ENCODE results near the gene MAP1LC3C.
"Not testable (repeated sequence)": the region's sequence is repeated elsewhere in the genome, so short reads cannot be mapped to it uniquely, and the experiment has no call there.

The MAP1LC3C gene

DNA sequence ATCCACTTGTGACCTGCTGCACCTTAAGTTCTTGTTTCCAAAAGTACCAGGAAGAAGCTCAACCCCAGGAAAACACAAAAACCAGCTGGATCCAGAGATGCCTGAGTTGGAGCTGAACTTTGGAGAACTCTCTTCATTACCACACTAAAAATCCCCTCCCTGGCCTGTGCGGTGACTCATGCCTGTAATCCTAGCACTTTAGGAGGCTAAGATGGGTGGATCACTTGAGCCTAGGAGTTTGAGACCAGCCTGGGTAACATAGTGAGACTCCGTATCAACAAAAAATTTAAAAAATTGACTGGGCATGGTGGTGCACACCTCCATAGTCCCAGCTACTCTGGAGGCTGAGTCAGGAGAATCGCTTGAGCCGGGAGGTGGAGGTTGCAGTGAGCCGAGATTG lies 6.2 kb downstream of the MAP1LC3C start:
- no peak for DNase-seq (ENCODE audit: low spot score)

DNA sequence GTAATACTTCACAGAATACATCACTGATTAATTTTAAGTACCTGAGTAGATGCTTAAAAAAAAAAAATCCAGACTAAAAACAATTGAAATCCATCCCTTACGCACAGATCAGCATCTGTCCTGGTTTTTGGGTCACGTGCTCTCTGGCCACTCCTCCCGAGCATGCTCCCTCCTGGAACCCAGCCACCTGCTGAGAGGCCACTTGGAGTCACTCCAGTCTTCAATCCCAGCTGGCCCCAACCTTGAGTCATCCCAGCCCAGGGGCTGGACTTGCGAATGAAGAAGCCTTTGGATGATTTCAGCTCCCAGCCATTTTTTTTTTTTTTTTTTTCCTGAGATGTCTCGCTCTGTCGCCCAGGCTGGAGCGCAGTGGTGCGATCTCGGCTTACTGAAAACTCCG lies 8.9 kb downstream of the MAP1LC3C start:
- no peak for DNase-seq (ENCODE audit: low spot score)

DNA sequence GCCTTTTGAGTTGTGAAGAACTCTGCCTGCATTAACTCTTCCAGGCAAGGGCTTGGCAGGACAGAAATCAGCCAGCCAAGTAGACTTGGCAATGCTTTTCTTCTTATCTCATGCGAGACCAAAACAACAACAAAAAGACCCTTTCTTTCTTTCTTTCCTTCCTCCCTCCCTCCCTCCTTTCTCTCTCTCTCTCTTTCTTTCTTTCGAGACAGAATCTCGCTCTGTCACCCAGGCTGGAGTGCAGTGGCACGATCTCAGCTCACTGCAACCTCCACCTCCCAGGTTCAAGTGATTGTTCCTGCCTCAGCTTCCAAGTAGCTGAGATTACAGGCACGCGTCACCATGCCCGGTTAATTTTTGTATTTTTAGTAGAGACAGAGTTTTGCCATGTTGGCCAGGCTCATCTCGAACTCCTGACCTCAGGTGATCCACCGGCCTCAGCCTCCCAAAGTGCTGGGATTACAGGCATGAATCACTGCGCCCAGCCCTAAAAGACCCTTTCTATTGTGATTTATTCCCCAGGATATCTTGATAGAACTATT lies 10.4 kb downstream of the MAP1LC3C start:
- not testable (repeated sequence) for DNase-seq (ENCODE audit: low spot score)

DNA sequence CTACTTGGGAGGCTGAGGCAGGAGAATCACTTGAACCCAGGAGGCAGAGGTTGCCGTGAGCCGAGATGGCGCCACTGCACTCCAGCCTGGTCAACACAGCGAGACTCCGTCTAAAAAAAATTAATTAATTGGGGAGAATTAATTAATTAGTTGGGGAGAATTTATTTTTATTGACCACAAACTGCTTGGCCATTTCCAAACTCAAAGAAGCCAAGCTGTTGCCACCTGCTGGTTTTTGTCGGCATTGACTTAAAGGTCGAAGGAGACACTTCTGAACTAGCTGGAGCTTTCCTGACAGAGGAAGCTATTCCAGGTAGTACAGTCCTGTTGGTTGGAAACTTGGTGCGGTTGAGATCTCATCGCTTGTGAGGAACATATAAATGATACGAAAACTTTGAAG lies 13.1 kb downstream of the MAP1LC3C start:
- peak; percentile 44 for DNase-seq (ENCODE audit: low spot score)

DNA sequence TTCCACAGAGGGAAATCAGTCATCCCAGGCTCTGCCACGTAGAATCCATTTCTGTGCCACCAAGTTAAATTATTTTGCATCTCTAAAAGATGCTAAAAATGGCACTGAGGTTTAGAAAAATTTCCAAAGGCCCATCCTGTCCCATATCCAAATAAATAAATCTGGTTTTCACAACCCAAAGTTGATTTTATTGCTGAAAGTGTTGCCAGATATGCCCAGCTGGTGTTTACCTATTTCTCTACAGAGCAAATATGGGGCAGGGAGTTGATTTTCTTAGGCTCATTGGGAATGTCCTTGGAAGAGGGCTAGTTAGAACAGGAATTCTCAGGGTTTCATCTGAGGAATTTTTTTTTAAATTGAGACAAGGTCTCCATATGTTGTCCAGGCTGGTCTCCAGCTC lies 19.0 kb downstream of the MAP1LC3C start:
- no peak for DNase-seq (ENCODE audit: low spot score)

DNA sequence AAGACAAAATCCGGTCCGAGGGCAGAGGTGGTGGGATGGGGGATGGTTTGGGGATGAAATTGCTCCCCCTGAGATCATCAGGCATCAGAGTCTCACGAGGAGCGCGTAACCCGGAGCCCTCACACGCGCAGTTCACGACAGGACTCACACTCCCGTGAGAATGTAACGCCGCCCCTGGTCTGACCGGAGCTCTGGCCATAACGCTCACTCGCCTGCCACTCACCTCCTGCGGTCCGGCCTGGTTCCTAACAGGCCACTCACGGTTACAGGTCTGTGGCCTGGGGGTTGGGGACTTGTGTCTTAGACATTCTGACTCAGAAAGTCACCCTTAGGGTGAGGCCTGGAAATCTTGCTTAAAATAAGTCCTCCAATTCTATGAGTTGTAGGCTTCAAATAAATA lies 19.8 kb downstream of the MAP1LC3C start:
- DNase-seq (ENCODE audit: low spot score): no peak

DNA sequence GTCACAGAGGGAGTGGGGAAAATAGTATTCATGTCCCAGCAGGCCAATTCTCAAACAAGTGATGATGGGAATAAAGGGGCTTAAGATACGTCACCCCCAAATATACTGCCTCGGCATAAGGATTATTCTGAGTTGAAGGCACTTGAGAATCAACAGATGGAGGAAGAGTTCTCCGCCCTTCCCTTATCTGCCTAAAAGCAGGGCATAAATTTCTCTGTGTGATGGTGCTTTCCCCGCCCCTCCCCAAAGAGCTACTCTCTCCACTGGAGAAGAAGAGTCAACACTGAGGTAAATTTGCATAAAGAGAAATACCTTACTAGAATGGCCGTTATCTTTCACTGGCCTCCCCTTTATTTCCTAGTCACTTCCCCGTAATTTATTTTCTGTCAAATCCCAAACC lies 22.7 kb downstream of the MAP1LC3C start:
- no peak for DNase-seq (ENCODE audit: low spot score)

DNA sequence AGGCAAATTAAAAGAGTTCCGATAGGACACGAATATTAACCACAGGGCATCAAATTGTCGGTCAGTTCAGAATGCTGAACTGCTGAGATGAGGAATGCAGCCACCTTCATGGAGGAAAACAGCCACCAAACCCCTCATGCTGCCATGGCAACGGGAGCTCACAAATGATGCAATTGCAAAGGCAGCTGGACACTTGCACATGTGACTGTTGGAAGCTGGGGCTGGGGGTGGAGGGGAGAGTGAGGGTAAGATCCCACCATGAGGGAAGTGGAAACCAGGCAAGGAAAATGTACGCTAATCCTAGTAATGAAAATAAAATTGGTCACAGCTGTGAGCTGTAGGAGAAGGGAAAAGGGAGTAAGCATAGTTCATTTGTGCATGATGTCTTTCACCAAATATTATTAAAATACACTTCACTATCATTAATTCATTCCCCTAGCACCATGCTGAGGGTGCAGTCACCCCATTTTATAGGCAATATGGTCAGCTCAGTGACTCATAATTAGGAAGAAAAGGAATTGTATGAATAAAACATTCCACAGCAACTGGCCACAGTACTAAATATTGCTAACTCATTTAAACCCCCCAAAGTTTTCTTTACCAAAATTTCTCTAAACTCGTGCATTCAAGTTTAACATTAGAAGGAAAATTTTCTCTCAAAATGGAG lies 26.1 kb downstream of the MAP1LC3C start:
- no peak for DNase-seq (ENCODE audit: low spot score)

DNA sequence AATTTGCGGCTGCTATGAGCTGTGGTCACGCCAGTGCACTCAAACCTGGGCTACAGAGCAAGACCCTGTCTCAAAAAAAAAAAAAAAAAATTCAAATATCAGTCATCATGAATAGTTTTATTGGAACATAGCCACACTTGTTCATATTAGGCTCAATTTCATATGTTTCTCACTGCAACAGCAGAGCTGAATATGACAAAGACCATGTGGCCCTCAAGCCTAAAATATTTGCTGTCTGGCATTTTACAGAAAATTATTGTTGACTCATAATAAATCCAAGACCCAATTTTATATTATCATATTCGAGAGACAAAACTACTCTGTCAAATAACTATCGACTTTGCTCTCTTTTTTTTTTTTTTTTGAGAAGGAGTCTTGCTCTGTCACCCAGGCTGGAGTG lies 30.3 kb downstream of the MAP1LC3C start:
- no peak for DNase-seq (ENCODE audit: low spot score)

DNA sequence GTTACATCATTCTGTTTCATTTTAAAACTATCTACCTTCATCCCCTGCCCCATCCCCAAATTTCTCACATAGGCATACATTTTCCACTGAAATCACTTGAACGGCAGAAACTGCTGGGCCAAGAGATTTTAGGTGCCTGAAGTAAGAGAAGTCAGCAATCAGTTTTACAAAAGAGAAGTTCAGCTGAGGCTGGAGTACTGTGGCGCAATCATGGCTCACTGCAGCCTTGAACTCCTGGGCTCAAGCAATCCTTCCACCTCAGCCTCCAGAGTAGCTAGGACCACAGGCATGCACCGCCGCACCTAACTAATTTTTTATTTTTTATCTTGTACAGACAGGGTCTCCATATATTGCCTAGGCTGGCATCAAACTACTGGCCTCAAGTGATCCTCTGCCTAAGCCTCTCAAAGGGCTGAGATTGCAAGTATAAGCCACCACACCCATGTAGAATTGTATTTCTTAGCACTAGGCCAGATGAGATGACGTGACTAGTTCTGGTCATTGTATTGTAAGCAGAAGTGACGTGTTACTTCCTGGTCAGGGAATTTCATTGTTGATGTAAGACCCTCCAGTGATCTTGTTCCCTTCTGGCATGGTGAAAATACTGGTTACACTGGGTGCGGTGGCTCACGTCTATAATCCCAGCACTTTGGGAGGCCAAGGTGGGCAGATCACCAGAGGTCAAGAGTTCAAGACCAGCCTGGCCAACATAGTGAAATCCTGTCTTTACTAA lies 34.2 kb downstream of the MAP1LC3C start:
- no peak for DNase-seq (ENCODE audit: low spot score)

DNA sequence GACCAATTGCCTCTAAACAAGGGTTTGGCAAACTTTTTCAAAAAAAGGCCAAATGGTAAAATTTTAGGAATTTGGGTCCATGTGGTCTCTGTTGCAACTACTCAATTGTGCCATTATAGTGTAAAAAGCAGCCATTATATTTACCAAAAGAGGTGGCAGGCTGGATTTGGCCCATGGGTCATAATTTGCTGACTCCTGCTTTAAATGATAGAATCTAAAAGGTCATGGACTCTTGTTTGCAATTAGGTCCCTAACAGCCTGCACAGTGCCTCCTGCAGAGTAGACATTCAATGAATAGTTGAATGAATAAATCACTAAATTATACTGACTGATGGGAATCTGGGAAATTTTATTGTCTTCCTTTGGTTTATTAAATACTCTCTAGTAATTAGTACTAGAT lies 35.2 kb downstream of the MAP1LC3C start:
- DNase-seq (ENCODE audit: low spot score): no peak

DNA sequence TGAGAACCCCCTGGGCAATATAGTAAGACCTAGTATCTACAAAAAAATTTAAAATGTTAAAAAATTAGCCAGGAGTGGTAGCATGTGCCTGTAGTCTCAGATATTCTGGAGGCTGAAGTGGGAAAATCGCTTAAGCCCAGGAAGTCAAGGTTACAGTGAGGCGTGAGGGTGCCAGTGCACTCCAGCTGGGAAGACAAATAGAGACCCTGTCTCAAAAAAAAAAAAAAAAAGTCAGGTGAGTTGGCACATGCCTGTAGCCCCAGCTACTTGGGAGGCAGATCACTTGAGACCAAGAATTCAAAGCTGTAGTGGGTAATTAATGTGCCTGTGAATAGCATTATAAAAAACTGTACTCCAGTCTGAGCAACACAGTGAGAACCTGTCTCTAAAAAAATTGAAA lies 36.7 kb downstream of the MAP1LC3C start:
- no peak for DNase-seq (ENCODE audit: low spot score)

DNA sequence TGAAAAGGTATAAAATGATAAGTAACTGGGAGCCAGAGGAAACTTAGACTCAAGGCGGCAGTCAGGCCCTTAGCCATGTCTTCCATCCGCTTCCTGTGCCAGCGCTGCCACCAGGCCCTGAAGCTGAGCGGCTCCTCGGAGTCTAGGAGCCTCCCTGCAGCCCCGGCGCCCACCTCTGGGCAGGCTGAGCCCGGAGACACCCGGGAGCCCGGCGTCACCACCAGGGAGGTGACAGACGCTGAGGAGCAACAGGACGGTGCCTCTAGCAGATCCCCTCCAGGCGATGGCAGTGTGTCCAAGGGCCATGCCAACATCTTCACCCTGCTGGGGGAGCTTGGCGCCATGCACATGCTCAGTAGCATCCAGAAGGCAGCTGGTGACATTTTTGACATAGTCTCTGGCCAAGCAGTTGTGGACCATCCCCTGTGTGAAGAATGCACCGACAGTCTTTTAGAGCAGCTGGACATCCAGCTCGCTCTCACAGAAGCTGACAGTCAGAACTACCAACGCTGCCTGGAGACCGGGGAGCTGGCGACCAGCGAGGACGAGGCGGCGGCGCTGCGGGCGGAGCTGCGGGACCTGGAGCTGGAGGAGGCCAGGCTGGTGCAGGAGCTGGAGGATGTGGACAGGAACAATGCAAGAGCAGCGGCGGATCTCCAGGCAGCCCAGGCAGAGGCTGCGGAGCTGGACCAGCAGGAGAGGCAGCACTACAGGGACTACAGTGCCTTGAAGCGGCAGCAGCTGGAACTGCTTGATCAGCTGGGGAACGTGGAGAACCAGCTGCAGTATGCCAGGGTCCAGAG lies 41.0 kb downstream of the MAP1LC3C start, which contains the start of gene BECN2:
TSS of gene BECN2 (plus strand) at position 76 of the 803 bp plus-strand sequence. CDS start at position 76, 0 bp downstream.
- DNase-seq (ENCODE audit: low spot score): no peak

DNA sequence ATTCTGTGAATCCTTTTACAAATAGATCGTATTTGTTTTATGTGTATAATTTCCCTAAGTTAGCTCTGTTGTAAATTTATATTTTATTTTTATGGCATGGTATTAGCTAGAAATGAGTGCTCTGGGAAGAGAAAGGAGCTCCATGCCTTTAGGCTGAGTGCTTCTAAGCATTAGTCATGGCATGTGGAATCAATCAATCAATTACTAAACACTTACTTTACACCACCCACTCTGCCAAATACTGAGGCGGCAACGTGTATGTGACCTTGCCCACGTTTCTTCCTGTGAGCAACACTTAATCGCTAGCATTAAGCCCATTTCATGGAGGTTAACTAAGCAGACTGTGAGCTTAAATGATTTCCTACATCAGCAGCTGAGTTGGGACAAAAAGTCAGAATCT lies 48.5 kb downstream of the MAP1LC3C start:
- DNase-seq (ENCODE audit: low spot score): no peak

DNA sequence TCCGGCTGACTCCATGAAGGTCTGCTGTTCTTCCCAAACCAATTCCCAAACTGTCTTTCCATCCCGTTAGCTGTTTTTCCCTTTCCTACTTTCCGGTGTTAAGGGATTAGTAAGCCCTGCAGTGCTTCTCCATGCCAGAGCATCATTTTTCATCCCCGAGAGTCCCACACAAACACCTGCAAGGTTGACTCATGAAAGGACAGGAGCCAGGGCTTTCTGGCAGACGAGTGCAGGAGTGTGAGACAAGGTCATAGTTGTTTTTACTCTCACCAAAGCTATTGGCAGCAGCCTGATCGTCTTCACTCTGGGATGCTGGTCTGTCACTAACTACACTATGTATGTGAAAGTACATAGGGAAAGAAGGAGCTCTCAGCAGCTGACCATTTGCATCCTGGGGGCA lies 51.5 kb downstream of the MAP1LC3C start:
- no peak for DNase-seq (ENCODE audit: low spot score)
